ENCODE measurements around the gene FGD5.

DNA sequence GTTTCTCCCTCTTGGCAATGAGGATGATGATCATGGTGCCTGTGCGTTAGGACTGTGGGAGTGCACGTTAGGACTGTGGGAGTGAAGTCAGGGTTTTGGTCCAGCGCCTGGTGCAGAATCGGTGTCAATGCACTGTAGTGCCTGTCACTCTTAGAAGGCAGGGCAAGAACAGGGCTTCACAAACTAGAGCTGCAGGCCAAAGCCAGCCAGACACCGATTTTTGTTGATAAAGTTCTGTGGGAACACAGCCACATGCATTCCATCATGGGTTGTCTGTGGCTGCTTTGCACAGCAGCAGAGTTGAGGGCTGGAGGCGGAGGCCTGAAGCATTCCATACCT lies 96.0 kb downstream of the FGD5 start:
- no peak for TF ChIP-seq CTCF (IDR thresholded peaks at IDR 0.05; ENCODE audit: borderline replicate concordance, extremely low read depth, low read length, poor library complexity, severe bottlenecking)
- no peak for TF ChIP-seq EZH2 (IDR thresholded peaks at IDR 0.05; ENCODE audit: borderline replicate concordance, low read depth, low read length, severe bottlenecking)

Measured in DND-41 (cell line).